HuH-7.5 (cell line): Measurements from ENCODE around the gene LRRC45.

Source experiments
- DNase-seq: peaks from one replicate; pipeline ENCODE4 v3.0.0; 2011; ENCODE audit warnings: low spot score

Gene LRRC45

GRCh38 chr17:82062076-82062983, 39.2 kb downstream of the LRRC45 start:
- no peak for DNase-seq

GRCh38 chr17:82062984-82063368, 39.9 kb downstream of the LRRC45 start:
- DNase-seq, result no peak

GRCh38 chr17:82063424-82064415, 40.6 kb downstream of the LRRC45 start:
- no peak for DNase-seq

- no peak for DNase-seq
Measured at GRCh38 chr17:82064433-82065192, 41.5 kb downstream of the LRRC45 start.

GRCh38 chr17:82065193-82065637, 42.1 kb downstream of the LRRC45 start:
- DNase-seq, result no peak

GRCh38 chr17:82065638-82066303, 42.7 kb downstream of the LRRC45 start, which contains the start of gene DUS1L:
Gene DUS1L, minus strand, starts transcription at chr17:82065804. Its CDS starts 745 bp downstream, at chr17:82065059.
- DNase-seq, result peak; percentile 72

- DNase-seq, result no peak
Measured at GRCh38 chr17:82070611-82071010, 47.5 kb downstream of the LRRC45 start.

GRCh38 chr17:82072827-82073226, 49.7 kb downstream of the LRRC45 start:
- DNase-seq, result no peak

- no peak for DNase-seq
Measured at GRCh38 chr17:82073446-82073845, 50.3 kb downstream of the LRRC45 start.

- no peak for DNase-seq
Measured at GRCh38 chr17:82076018-82076784, 53.1 kb downstream of the LRRC45 start.

GRCh38 chr17:82076785-82077591, 53.9 kb downstream of the LRRC45 start:
- DNase-seq, result no peak

GRCh38 chr17:82077617-82078358, 54.7 kb downstream of the LRRC45 start:
- no peak for DNase-seq

- DNase-seq, result no peak
Measured at GRCh38 chr17:82078433-82078832, 55.3 kb downstream of the LRRC45 start.

GRCh38 chr17:82079001-82079677, 56.0 kb downstream of the LRRC45 start:
- no peak for DNase-seq

- DNase-seq, result no peak
Measured at GRCh38 chr17:82080048-82080788, 57.1 kb downstream of the LRRC45 start.
